Measurements from ENCODE around the gene ZNF35.
"Not testable (repeated sequence)": the region's sequence is repeated elsewhere in the genome, so short reads cannot be mapped to it uniquely, and the experiment has no call there.

ZNF35 gene

GRCh38 chr3:44666346-44666745, 17.8 kb downstream of the ZNF35 start:
- ATAC-seq (no peak), DNase-seq (no peak)
- Mint-ChIP-seq H3K4me1 (no peaks in the 10 kb centered on the region), H3K36me3 (ENCODE audit: low read depth) (peaks cover 6% of the 10 kb centered on the region), H3K9me3 (peaks cover 24% of the 10 kb centered on the region), H3K27ac (no peak overlapping the region), H3K4me3 (no peak overlapping the region), H3K27me3 (no peaks in the 10 kb centered on the region)

DNA sequence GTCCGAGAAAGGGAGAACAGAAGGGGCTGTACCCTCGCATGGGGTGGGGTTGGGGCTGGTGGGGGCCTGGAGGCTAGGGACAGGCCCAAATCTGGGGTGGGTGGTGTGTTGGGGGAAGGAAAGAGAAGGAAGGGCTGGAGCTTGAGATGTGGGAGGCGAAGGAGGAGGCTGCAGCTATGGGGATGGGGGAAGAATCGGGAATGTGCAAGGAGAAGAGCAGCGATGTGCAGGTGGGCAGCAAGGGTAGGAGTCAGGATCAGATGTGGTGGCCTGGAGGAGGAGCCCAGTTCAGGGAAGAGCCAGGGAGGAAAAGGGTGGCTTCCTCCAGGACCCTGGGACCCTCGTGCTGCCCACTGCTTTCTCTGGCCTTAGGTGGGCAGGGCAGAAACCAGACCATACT, 21.2 kb downstream of the ZNF35 start:
- no peaks in the 10 kb centered on the region for H3K27me3 Mint-ChIP-seq
- H3K27ac Mint-ChIP-seq, result no peak overlapping the region
- no peaks in the 10 kb centered on the region for H3K4me1 Mint-ChIP-seq
- peaks cover 4% of the 10 kb centered on the region for H3K36me3 Mint-ChIP-seq (ENCODE audit: low read depth)
- H3K9me3 Mint-ChIP-seq, result peaks cover 28% of the 10 kb centered on the region
- DNase-seq (no peak), ATAC-seq (no peak)
- no peak overlapping the region for H3K4me3 Mint-ChIP-seq

DNA sequence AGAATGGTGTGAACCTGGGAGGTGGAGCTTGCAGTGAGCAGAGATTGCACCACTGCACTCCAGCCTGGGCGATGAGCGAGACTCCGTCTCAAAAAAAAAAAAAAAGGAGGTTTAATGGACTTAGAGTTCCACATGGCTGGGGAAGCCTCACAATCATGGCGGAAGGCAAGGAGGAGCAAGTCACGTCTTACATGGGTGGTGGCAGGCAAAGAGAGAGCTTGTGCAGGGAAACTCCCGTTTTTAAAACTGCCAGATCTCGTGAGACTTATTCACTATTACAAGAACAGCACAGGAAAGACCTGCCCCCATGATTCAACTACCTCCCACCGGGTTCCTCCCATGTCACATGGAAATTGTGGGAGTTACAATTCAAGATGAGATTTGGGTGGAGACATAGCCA, 24.9 kb downstream of the ZNF35 start:
- H3K36me3 Mint-ChIP-seq (ENCODE audit: low read depth); H3K4me3 Mint-ChIP-seq; ATAC-seq; H3K4me1 Mint-ChIP-seq; DNase-seq; H3K27ac Mint-ChIP-seq; H3K27me3 Mint-ChIP-seq: not testable (repeated sequence)
- peaks cover 18% of the 10 kb centered on the region for H3K9me3 Mint-ChIP-seq

DNA sequence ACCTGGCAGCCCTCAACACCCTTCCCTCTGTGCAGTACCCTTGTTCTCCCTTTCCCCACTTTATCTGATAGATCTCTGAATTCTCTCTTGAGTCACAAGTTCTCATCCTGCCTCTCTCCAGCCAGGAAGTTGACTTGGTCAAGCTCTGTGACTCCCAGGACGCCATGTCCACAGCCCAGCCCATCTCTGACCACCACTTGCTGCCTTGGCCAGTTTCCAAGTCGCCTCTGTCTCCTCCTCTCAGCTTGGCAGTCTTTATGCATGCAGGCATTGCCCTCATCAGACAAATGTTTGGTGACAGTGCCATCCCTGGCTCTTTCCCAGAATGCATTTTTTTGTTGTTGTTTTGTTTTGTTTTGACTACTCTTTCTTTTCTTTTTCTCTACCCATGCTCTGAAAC, 25.7 kb downstream of the ZNF35 start:
- Mint-ChIP-seq H3K27ac (no peak overlapping the region), H3K4me1 (no peaks in the 10 kb centered on the region), H3K9me3 (peaks cover 18% of the 10 kb centered on the region), H3K36me3 (ENCODE audit: low read depth) (peaks cover 2% of the 10 kb centered on the region), H3K4me3 (no peak overlapping the region), H3K27me3 (no peaks in the 10 kb centered on the region)
- ATAC-seq (no peak), DNase-seq (no peak)

DNA sequence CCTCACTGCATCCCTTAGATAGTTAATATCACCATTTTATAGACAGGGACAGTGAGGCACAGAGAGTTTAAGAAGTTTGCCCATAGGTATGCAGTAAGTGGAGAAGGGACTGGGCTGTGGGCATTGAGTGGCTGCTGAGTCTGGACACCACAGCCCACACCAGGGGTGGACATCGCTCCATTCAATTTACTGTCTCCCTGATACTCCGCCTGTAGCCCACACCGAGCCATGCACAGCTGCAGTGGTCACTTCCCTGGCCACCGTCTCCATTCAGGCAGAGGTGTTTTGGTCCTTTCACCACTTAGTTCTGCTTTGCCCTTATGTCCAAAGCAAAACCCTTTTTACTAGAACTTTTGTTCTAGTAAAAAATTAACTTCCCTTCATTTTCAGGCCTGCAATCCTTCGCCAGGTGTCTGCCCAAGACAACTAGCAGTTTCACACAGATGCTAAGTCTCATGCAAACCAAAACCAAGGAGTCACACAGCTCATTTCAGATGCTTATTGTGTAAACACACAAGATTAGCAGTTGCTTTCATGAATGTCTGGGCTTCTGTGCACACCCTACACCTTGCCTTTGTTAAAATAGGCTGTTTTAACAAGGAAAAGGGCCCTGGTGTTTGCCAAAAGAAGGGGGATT, 30.1 kb downstream of the ZNF35 start:
- H3K4me1 Mint-ChIP-seq, result no peaks in the 10 kb centered on the region

DNA sequence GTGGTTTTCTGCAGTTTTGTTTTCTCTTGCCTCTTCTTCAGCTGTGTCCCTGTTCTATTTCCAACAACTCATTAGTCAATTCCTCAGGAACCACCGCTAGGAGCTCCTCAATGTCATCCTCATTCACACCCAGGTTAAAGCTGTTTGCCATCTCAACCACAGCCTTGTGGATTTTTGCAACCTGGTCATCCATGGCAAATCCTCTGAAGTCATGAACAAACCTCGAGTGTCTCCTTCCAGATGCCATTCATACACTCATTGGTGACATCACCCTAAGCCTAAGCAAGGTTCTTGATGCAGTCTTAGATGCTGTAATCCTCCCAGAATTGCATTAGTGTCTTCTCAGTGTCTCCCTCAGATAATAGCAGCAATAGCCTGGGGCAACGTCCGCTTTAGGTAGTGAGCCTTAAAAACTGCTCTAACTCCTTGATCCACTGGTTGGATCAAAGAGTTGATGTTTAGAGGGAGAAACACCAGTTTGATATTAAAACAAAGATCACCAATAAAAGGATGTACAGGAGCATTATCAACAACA, 32.5 kb downstream of the ZNF35 start:
- peaks cover 4% of the 10 kb centered on the region for H3K27me3 Mint-ChIP-seq
- no peak for ATAC-seq
- peaks cover 11% of the 10 kb centered on the region for H3K4me1 Mint-ChIP-seq

More for the DNA sequence above, 30.1 kb downstream of the ZNF35 start:
- Mint-ChIP-seq H3K4me3 (no peak overlapping the region), H3K27ac (no peak overlapping the region), H3K36me3 (ENCODE audit: low read depth) (peaks cover 19% of the 10 kb centered on the region), H3K9me3 (peaks cover 35% of the 10 kb centered on the region), H3K27me3 (no peaks in the 10 kb centered on the region)
- ATAC-seq (no peak), DNase-seq (no peak)

DNA sequence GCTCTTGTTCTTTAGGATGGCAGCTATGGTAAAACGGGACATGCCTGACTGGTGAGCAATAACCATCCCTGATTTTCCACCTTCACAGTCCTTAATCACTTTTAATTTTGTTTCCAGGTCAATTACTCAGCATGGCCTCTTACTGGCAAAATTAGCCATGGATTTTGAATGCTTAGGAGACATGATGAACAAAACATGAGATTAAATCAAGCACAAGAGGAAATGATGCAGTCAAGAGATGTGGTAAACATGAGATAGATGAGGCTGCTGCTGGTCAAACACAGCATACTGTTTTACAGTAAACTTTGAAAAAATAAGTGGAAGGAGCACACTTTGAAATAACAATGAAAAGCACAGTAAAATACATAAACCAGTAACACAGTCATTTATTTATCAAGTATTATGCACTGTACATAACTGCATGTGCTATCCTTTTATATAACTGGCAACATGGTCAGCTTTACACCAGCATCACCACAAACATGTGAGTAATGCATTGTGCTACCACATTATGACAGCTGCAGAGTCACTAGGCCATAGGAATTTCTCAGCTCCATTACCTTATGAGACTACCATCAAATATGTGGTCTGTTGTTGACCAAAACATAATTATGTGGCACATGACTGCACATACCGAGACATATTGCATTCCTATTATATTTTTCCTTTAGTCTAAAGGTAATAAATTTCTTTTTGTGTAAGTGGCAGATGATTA, 33.8 kb downstream of the ZNF35 start:
- ATAC-seq, result no peak
- H3K4me3 Mint-ChIP-seq, result no peak overlapping the region
- no peak overlapping the region for H3K27ac Mint-ChIP-seq
- H3K27me3 Mint-ChIP-seq, result peaks cover 9% of the 10 kb centered on the region
- peaks cover 46% of the 10 kb centered on the region for H3K36me3 Mint-ChIP-seq (ENCODE audit: low read depth)
- no peak for DNase-seq
- peaks cover 57% of the 10 kb centered on the region for H3K9me3 Mint-ChIP-seq
- peaks cover 13% of the 10 kb centered on the region for H3K4me1 Mint-ChIP-seq

More for the DNA sequence above, 32.5 kb downstream of the ZNF35 start:
- Mint-ChIP-seq H3K27ac (no peak overlapping the region), H3K9me3 (peaks cover 49% of the 10 kb centered on the region), H3K4me3 (no peak overlapping the region), H3K36me3 (ENCODE audit: low read depth) (peaks cover 37% of the 10 kb centered on the region)
- DNase-seq, result no peak

GRCh38 chr3:44685128-44685800, 36.7 kb downstream of the ZNF35 start:
- Mint-ChIP-seq H3K4me1 (peaks cover 13% of the 10 kb centered on the region), H3K27ac (no peak overlapping the region), H3K9me3 (peaks cover 71% of the 10 kb centered on the region), H3K4me3 (peak overlapping the region; percentile 76), H3K27me3 (peaks cover 20% of the 10 kb centered on the region), H3K36me3 (ENCODE audit: low read depth) (peaks cover 46% of the 10 kb centered on the region)
- ATAC-seq (peak; percentile 65), DNase-seq (peak; percentile 47)

- Mint-ChIP-seq H3K27ac (no peak overlapping the region), H3K9me3 (peaks cover 62% of the 10 kb centered on the region), H3K27me3 (peaks cover 38% of the 10 kb centered on the region), H3K36me3 (ENCODE audit: low read depth) (peaks cover 33% of the 10 kb centered on the region), H3K4me1 (peaks cover 13% of the 10 kb centered on the region), H3K4me3 (no peak overlapping the region)
- no peak for ATAC-seq
- DNase-seq, result no peak
These were observed 39.4 kb downstream of the ZNF35 start for GRCh38 chr3:44687898-44688297.

Data from activated naive CD8-positive, alpha-beta T cell treated with anti-CD3 and anti-CD28 coated beads, Interleukin-2, amount 50 U/mL, for 24 hours (primary cell).